GM19238 (cell line): ENCODE data around the gene LINS1.

ENCODE experiments used
- DNase-seq: peaks from one replicate; pipeline ENCODE4 v3.0.0; 2011; ENCODE audit warnings: low spot score; ENCODE audit not compliant: insufficient read length

The LINS1 gene

GRCh38 chr15:100602064-100602822, at the start of gene LINS1, which contains the start of gene ASB7:
LINS1 (minus strand) TSS chr15:100602184; CDS start chr15:100580842, 21,342 bp downstream.
ASB7 (plus strand) TSS chr15:100602589; CDS start chr15:100612217, 9,628 bp downstream.
- DNase-seq, result peak; percentile 70

GRCh38 chr15:100651253-100651652, 49.3 kb upstream of the LINS1 start:
- no peak for DNase-seq

- DNase-seq, result no peak
These were observed 48.7 kb upstream of the LINS1 start for GRCh38 chr15:100650685-100651084.

GRCh38 chr15:100648951-100649350, 47.0 kb upstream of the LINS1 start:
- DNase-seq, result no peak

- no peak for DNase-seq
These were observed 43.7 kb upstream of the LINS1 start for GRCh38 chr15:100645671-100646070.

GRCh38 chr15:100642950-100643338, 41.0 kb upstream of the LINS1 start:
- no peak for DNase-seq

- no peak for DNase-seq
These were observed 40.4 kb upstream of the LINS1 start for GRCh38 chr15:100642213-100642949.

GRCh38 chr15:100638177-100638730, 36.3 kb upstream of the LINS1 start:
- DNase-seq, result no peak

- DNase-seq, result no peak
These were observed 33.6 kb upstream of the LINS1 start for GRCh38 chr15:100635406-100636071.

- DNase-seq, result no peak
These were observed 31.7 kb upstream of the LINS1 start for GRCh38 chr15:100633763-100634075.

GRCh38 chr15:100631831-100632230, 29.8 kb upstream of the LINS1 start:
- DNase-seq, result no peak

GRCh38 chr15:100628746-100629145, 26.8 kb upstream of the LINS1 start:
- no peak for DNase-seq

- DNase-seq, result peak; percentile 30
These were observed 25.9 kb upstream of the LINS1 start for GRCh38 chr15:100627789-100628395.

GRCh38 chr15:100623301-100623700, 21.3 kb upstream of the LINS1 start:
- DNase-seq, result no peak

GRCh38 chr15:100616700-100617099, 14.7 kb upstream of the LINS1 start:
- no peak for DNase-seq

- DNase-seq, result no peak
These were observed 13.8 kb upstream of the LINS1 start for GRCh38 chr15:100615801-100616200.

- DNase-seq, result no peak
These were observed 12.9 kb upstream of the LINS1 start for GRCh38 chr15:100614918-100615317.

GRCh38 chr15:100614336-100614735, 12.4 kb upstream of the LINS1 start:
- no peak for DNase-seq

- no peak for DNase-seq
These were observed 11.2 kb upstream of the LINS1 start for GRCh38 chr15:100613208-100613607.

GRCh38 chr15:100612539-100612938, 10.6 kb upstream of the LINS1 start:
- no peak for DNase-seq

- DNase-seq, result peak; percentile 29
These were observed 924 bp upstream of the LINS1 start for GRCh38 chr15:100602823-100603393.
